ENCODE measurements around the gene ALDH7A1.

DNA sequence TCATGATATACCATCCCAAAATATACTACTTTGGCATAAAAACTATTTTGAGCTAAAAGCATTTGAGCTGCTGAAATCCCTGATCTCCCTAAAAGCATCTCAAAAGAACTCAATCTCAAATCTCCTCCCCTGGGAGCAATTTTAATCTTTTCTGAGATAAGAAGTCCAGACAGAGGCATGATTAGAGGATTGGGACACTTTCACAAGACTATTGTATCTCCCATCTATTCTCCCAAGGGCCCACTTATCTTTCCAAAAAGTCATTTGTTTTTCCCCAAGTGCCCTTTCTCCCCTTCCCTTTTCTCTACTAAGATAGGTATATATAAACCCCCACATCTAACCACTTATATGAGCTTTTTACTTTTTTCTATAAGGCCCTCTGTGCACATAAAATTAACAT is 79.7 kb downstream of the ALDH7A1 start:
- TF ChIP-seq, protein P1, sequence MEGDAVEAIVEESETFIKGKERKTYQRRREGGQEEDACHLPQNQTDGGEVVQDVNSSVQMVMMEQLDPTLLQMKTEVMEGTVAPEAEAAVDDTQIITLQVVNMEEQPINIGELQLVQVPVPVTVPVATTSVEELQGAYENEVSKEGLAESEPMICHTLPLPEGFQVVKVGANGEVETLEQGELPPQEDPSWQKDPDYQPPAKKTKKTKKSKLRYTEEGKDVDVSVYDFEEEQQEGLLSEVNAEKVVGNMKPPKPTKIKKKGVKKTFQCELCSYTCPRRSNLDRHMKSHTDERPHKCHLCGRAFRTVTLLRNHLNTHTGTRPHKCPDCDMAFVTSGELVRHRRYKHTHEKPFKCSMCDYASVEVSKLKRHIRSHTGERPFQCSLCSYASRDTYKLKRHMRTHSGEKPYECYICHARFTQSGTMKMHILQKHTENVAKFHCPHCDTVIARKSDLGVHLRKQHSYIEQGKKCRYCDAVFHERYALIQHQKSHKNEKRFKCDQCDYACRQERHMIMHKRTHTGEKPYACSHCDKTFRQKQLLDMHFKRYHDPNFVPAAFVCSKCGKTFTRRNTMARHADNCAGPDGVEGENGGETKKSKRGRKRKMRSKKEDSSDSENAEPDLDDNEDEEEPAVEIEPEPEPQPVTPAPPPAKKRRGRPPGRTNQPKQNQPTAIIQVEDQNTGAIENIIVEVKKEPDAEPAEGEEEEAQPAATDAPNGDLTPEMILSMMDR (IDR thresholded peaks at IDR 0.05), result no peak
- no peak for TF ChIP-seq POLR2A (IDR thresholded peaks at IDR 0.05)
